ENCODE data around the gene GLI3. TPM values are rescaled to one million over a fixed set of nuclear protein-coding genes. Genes with fewer than 3 reads are reported as not detected.

Gene GLI3
- total and polyA plus RNA-seq, 2 of the 8 experiments (the other 6 are each of a cell fraction or from before 2014, with no cell fraction given), result 8.0 to 31.1 TPM

DNA sequence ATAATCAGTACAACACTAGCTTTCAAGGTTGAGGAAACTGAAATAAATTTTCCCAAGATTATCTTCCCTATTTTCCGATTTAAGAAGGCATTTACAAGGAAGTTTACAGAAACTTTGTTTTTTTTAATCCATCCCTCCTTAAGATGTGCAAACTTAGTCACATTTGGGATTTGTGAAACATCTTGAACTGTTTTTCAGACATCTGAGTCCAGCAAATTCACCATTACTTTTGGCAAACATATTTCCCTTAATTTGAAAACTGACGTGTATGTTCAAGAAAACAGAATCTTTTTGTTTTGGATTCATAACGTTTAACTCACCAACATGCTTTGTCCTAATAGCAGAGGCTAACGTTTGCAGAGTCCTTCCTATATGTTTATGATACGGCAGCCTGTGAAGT is 19.5 kb downstream of the GLI3 start:
- Histone ChIP-seq H4K5ac (ENCODE audit: insufficient read length, low read depth, low read length) (no peak overlapping the region), H2BK120ac (replicated peaks; ENCODE audit: low read depth, low read length) (no peak overlapping the region), H2AK5ac (ENCODE audit: low read depth, low read length) (no peak overlapping the region; the same call in 1 of the 2 replicates), H3K56ac (replicated peaks; ENCODE audit: insufficient read length, low read depth, low read length) (no peak overlapping the region), H4K8ac (ENCODE audit: extremely low read depth, insufficient read depth, low read length) (no peak overlapping the region), H3K4ac (replicated peaks; ENCODE audit: insufficient read length, low read depth, low read length) (no peak overlapping the region), H2BK20ac (ENCODE audit: low read length) (no peak overlapping the region), H3K36me3 (ENCODE audit: control insufficient read depth in 2 of 4, insufficient read depth in 4 of 4, low read length in 3 of 4) (0 out of 8 replicates have a peak, but pooled peaks cover 0 to 3% (median 0%) of the 10 kb centered on the region in 4 experiments), H3K23me2 (ENCODE audit: low read depth, low read length) (peaks cover 4% of the 10 kb centered on the region), H4K20me1 (replicated peaks in 1 of 2; ENCODE audit: control insufficient read depth in 1 of 2, insufficient read depth in 2 of 2, low read length in 2 of 2) (peaks cover 0 to 2% of the 10 kb centered on the region in 2 experiments), H4K91ac (replicated peaks; ENCODE audit: insufficient read length, low read length) (no peak overlapping the region), H2BK5ac (ENCODE audit: low read depth, low read length) (no peak overlapping the region), H3K79me1 (ENCODE audit: low read depth, low read length) (peaks cover 4% of the 10 kb centered on the region), H3K27ac (ENCODE audit: low read depth, low read length) (no peak overlapping the region), H2BK12ac (ENCODE audit: low read depth, low read length) (0 out of 2 replicates have a peak overlapping the region, but pooled peaks have one; percentile 30), H3K23ac (ENCODE audit: insufficient read length) (no peak overlapping the region), H3K4me3 (ENCODE audit: extremely low read depth in 1 of 4, insufficient read depth in 2 of 4, low read depth in 3 of 4, low read length in 4 of 4) (no peak overlapping the region), H3K9me3 (ENCODE audit: insufficient read depth in 2 of 2, low read depth in 1 of 2, low read length in 1 of 2) (no peaks in the 10 kb centered on the region), H2AFZ (ENCODE audit: low read length) (no peak overlapping the region), H3K18ac (ENCODE audit: extremely low read depth, low read length) (no peak overlapping the region), H3K4me1 (replicated peaks in 1 of 4; ENCODE audit: control insufficient read depth in 3 of 4, insufficient read depth in 4 of 4, low read length in 3 of 4) (peaks cover 11 to 36% (median 21%) of the 10 kb centered on the region in 4 experiments), H3K14ac (ENCODE audit: insufficient read length) (no peak overlapping the region), H3K9ac (replicated peaks in 1 of 4; ENCODE audit: extremely low read depth in 1 of 4, low read depth in 3 of 4, low read length in 3 of 4) (no peak overlapping the region), H3K79me2 (ENCODE audit: control insufficient read depth in 1 of 2, insufficient read depth in 2 of 2, low read length in 2 of 2) (peaks cover 0 to 53% of the 10 kb centered on the region in 2 experiments; a peak in 2 of 4 replicates), H3K27me3 (replicated peaks in 1 of 4; ENCODE audit: control insufficient read depth in 3 of 4, extremely low read depth in 1 of 4, insufficient read depth in 3 of 4, low read length in 3 of 4) (no peaks in the 10 kb centered on the region), H3K4me2 (ENCODE audit: insufficient read depth in 1 of 2, low read depth in 2 of 2, low read length in 2 of 2) (no peak overlapping the region), H2BK15ac (ENCODE audit: low read length) (no peak overlapping the region)
- ChIA-PET CTCF (ENCODE audit: partially characterized antibody) (interaction anchor here (1.6 to 1.9 kb wide), 2 partner anchors 32 to 274 kb away, joined by 4 to 6 read pairs; no protein-coding TSS in a partner anchor), POLR2A (ENCODE audit: partially characterized antibody) (interaction anchor here (1.2 kb wide), 1 partner anchor 12 kb away, joined by 3 read pairs; no protein-coding TSS in a partner anchor)
- no peak for DNase-seq (ENCODE audit: low read depth in 1 of 2, low spot score in 2 of 2)
- TF ChIP-seq FOSL1 (IDR thresholded peaks at IDR 0.05; ENCODE audit: insufficient read depth, low read depth, low read length), result no peak
- no peak for TF ChIP-seq SIN3A (conservative IDR thresholded peaks at IDR 0.05 in 1 of 2, IDR thresholded peaks at IDR 0.05 in 1 of 2; ENCODE audit: low read depth in 1 of 2, low read length in 2 of 2)
- no peak for TF ChIP-seq POLR2A (IDR thresholded peaks at IDR 0.05; ENCODE audit: control extremely low read depth in 1 of 2, low read depth in 2 of 2, low read length in 2 of 2)
- no peak for TF ChIP-seq ATF2 (IDR thresholded peaks at IDR 0.05; ENCODE audit: low read length)
- TF ChIP-seq RXRA (IDR thresholded peaks at IDR 0.05; ENCODE audit: insufficient read depth, low read depth, low read length), result no peak
- no peak for TF ChIP-seq KDM5A (IDR thresholded peaks at IDR 0.05; ENCODE audit: low read length)
- no peak for TF ChIP-seq HDAC2 (IDR thresholded peaks at IDR 0.05; ENCODE audit: borderline replicate concordance in 1 of 2, low read depth in 2 of 2, low read length in 2 of 2)
- TF ChIP-seq JUN (IDR thresholded peaks at IDR 0.05; ENCODE audit: low read depth, low read length), result no peak
- no peak for TF ChIP-seq CBX8 (IDR thresholded peaks at IDR 0.05; ENCODE audit: borderline replicate concordance, low read depth, low read length)
- no peak for TF ChIP-seq NANOG (IDR thresholded peaks at IDR 0.05; ENCODE audit: insufficient read depth, low read depth, low read length, poor library complexity, severe bottlenecking)
- WGBS, 2 experiments (ENCODE audit: extremely low coverage in 1 of 2, insufficient coverage in 1 of 2, insufficient read length in 1 of 2, insufficient replicate concordance in 2 of 2, low coverage in 1 of 2, low lambda C conversion rate in 2 of 2, missing lambda C conversion rate in 1 of 2), result 75% methylated on average over 5 of the region's 5 CpGs; no CpG with 5 or more reads in 1 of the 2 experiments
- FAIRE-seq, result no peak
